Stomach (tissue), 4 donors: ENCODE results near the gene ZNF711.

Source experiments
- EP300 ChIP-seq: sonication (generic); formaldehyde crosslinking; IDR thresholded peaks from one replicate; pipeline ENCODE4 v1.6.1; 2017; ENCODE audit warnings: antibody characterized with exemption
- TF ChIP-seq, protein P1 (sequence below), 7 experiments: fragments of 450-650 bp in 4 of 7; fragments of 200-600 bp in 3 of 7; sonication (generic) in 3 of 7; IDR thresholded peaks; one replicate each; pipeline ENCODE4 v1.5.1; 2016 to 2019; ENCODE audit warnings: antibody characterized with exemption in 7 of 7, control low read depth in 2 of 7, mild to moderate bottlenecking in 1 of 7

DNA sequence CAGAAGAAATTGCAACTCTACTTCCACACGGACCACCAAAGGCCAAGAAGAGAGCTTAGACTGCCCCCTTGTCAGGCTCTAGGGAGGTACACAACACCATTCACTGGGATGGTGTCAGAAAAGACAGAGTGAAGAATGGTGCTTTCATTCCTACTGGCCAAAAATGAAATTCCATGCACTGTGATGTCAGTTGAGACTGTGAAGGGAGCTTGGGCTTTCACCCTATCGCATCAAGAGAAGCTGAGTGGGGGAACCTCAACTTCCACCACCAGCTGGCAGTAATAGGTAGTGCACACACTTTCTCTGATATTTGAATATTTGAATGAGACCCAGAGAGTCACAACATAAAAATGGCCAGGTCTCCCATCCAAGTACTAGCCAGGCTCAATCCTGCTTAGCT is 65.9 kb downstream of the ZNF711 start:
- TF ChIP-seq, protein P1, sequence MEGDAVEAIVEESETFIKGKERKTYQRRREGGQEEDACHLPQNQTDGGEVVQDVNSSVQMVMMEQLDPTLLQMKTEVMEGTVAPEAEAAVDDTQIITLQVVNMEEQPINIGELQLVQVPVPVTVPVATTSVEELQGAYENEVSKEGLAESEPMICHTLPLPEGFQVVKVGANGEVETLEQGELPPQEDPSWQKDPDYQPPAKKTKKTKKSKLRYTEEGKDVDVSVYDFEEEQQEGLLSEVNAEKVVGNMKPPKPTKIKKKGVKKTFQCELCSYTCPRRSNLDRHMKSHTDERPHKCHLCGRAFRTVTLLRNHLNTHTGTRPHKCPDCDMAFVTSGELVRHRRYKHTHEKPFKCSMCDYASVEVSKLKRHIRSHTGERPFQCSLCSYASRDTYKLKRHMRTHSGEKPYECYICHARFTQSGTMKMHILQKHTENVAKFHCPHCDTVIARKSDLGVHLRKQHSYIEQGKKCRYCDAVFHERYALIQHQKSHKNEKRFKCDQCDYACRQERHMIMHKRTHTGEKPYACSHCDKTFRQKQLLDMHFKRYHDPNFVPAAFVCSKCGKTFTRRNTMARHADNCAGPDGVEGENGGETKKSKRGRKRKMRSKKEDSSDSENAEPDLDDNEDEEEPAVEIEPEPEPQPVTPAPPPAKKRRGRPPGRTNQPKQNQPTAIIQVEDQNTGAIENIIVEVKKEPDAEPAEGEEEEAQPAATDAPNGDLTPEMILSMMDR (IDR thresholded peaks at IDR 0.05), result no peak
- TF ChIP-seq EP300, result no peak
